ENCODE results near the gene SLC2A10. TPM values are rescaled to one million over a fixed set of nuclear protein-coding genes. Genes with fewer than 3 reads are reported as not detected.

Gene SLC2A10
- total RNA-seq, 1 donor from 2014 or later, result 5.4 TPM

DNA sequence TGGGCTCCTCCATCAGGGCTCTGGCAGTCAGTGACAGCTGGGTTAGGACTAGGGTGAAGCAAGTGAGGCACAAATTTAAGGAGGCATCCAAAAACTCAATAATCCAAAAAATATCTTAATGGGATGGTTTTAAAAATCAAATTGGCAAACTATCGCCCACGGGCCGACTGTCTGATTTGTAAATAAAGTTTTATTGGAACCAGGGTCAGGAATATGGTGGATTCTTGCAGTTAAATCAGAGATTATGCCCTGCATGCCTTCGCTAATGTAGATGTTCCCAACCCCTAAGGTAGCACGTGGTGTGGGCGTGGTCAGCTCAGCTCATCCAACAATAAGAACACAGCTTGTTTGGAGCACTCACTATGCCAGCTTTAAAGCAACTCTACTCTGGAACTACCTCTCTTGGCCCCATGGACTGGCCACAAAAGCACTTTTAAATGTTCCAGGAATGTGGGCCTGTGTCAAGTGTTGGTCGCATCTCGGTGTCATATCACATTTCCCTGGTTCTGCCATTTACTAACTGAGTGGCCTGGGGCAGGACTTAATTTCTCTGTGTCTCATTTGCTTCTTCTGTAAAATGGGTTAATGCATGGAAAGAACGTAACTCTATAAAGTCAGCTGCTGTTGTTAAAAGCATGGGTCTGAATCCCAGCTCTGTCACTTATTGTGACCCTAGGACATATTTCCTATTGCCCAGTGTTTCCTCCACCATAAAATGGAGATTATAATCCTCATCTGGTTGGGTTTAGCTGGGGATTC lies 27.2 kb upstream of the SLC2A10 start:
- no peak for DNase-seq (ENCODE audit: low read depth in 2 of 2)

DNA sequence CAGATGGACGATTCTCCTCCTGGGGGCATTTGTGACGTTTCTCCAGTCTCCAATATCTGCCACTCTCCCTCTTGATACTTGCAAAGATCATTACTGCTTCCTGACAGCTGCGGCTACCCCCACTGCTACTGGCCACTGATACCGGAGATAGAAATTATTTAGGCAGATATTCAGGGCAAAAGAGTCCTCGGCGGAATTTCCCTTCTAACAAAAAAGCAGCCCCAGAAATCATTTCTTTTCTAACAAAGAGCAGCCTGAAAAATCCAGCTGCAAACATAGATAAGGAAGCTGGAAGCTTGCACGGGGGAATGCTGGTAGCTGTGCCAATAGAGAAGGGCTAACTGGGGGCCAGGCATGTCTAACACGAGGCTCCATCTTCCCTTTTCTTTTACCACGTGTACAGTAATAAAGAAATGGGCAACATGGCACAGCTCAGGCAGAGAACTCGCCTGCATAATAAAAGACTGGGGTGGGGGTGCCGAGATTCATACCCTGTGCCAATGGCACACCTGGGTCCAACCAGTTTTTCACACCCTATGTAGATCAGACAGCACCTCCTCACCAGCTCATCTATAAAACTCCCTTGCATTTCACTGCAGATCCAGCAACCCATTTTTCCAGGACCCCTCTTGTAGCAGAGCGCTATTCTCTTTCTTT lies 26.3 kb upstream of the SLC2A10 start:
- DNase-seq (ENCODE audit: low read depth in 2 of 2), result peak; percentile 22 to 35

DNA sequence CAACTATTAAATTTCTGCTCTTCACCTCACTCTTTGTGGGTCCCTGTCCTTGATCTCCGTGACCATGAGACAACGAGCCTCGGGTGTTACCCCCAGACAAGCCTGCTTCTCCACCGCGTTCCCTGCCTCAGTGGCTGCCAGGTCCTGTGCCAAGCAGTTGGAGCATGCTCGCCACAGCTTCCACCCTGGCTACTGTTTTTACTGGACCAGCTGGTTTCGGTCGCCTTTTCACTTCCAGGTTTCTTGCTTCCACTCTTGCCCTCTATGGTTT lies 25.8 kb upstream of the SLC2A10 start:
- no peak for DNase-seq (ENCODE audit: low read depth in 2 of 2)

DNA sequence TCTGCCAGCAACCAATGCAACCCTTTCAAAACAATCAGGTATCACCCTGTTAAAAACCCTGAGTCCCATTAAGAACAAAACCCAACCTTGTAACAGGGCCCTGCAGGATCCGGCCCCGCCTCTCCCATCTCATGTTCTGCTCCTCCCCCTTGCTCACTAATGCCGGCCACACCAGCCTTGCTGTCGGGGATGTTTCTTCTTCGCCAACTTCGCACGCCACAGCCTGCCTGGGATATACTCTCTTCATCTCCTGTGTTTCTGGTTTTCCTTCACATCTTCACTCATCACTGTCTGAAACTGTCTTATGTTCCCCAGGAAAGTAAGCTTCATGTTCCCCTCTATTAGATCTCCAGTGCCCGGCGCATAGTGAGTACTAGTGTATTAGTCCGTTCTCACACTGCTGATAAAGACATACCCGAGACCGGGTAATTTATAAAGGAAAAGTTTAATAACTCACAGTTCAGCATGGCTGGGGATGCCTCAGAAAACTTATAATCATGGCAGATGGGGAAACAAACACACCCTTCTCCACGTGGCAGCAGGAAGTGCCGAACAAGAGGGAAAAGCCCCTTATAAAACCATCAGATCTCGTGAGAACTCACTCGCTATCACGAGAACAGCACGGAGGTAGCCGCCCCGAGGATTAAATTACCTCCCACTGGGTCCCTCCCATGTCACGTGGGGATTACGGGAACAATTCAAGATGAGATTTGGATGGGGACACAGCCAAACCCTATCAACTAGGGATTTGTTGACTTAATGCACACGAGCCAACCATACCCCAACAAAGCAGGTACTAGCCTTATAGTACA lies 25.3 kb upstream of the SLC2A10 start:
- peak in 1 of 2 donors; percentile 12 for DNase-seq (ENCODE audit: low read depth in 2 of 2)

DNA sequence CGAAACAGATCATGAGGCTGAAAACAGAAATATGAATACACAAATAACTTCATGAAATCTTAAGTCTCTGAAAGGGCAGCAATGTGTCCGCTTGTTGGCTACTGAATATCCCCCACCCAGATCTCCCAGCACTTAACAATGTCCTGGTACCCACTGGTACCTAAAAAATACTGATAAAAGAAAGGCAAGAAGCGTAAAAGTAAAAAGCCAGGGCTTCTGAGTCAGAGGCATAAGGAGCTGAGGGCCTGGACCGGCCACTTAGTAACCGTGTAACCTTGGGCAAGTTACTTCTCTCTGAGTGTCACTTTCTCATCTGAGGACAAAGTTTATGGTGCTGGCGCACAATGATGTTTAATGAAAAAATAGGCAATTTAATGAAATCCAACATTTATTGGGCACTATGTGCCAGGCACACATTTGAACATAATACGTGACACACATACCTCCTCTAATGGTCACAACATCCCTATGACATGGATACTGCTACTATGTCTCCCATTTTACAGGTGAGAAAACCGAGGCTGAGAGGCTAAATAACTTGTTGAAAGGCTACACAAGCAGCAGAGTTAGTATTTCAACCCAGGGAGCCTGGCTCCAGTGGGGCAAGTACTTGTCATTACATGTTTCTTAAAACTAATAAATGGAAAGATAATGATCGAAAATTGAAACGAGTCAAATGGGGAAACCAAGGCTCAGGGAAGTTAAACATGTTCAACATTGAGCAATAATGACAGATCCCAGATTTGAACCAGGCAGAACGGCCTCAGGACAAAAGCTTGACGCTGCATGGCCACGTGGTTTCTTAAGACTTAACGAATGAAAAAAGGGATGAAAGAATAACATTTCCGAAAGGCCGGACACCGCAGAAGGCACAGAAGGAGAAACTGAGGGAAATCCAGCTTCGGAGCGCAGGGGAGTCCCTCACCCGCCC lies 21.0 kb upstream of the SLC2A10 start:
- DNase-seq (ENCODE audit: low read depth in 2 of 2), result peak in 1 of 2 donors; percentile 19

DNA sequence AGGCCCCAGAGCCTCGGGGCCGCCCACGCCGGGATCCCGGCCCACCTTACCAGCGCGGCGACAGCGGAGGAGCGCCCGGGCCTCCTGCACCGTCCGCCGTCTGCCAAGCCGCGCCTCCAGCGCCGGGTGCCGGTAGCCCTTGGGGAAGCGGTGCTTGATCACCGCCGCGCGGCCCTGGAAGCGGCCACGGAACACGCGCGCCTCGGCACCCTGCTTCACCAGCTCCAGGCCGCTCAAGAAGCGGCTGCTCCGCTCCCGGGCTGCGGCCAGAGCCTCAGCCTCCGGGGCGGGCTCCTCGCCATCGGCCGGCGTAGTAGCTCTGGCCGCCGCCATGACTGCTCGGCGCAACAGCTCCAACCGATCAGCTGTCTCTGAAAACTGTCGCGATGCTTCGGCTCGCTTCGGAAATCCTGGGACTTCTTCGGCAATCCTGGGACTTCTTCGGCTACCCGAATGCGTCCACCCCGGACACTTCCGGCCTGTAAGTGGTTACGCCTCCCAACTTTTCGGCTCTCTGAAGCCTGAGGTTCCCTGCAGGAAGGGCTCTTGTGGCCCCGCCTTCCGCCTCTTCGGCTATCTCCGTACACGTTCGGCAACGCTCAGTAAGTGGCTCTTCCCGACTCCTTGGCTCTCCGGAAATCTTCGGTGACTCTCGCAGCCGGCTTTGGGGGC lies 20.2 kb upstream of the SLC2A10 start, which contains the start of gene TP53RK:
TSS of gene TP53RK (minus strand) at position 363 of the 672 bp plus-strand sequence. CDS start at position 333, 30 bp downstream.
- peak in 1 of 2 donors; percentile 98 for DNase-seq (ENCODE audit: low read depth in 2 of 2)

DNA sequence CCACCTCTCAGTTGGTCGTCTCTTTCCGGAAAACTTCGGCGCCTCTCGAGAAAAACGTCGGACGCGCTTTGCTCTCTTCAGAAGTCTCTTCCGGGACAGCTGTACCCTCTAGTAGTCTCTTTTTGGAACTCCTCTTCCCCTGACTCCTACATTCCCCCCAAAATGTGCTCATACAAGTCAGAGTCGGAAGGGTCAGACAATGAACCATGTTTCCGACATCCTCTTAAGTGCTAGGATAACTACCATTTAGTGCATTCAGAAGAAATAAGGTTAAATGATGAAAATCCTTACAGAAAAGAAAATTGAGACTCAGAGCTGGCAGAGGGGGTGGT lies 19.7 kb upstream of the SLC2A10 start:
- no peak for DNase-seq (ENCODE audit: low read depth in 2 of 2)

DNA sequence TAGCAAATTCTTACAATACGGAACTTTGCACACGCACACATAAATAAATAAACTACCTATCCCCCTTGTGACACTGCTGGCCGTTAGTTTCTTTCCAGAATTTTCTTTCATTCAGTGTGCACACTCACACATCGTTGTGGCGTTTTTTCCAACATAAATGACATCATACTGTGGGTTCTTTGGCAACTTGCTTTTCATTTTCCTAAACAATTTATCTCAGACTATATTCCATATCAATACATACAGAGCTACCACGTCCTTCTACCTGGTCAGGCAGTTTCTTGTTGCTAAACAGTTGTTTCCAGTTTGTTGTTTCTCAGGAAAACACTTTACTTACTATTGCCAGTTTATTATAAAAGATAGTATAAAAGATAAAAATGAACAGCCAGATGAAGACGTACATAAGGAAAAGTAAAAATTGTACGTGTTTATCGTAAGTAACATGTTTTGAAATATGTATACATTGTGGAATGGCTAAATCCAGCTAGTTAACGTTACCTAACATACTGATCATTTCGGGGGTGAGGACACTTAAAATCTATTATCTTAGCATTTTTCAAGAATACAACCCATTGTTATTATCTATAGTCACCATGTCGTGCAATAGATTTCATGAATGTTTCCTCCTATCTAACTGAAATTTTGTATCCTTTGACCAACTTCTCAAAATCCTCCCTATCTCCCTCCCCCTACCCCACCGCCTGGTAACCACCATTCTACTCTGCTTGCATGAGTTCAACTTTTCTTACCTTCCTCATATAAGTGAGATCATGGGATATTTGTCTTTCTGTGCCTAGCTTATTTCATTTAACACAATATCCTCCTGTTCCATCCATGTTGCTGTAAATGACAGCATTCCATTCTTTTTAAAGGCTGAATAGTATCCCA lies 19.0 kb upstream of the SLC2A10 start:
- peak; percentile 22 to 25 for DNase-seq (ENCODE audit: low read depth in 2 of 2)

DNA sequence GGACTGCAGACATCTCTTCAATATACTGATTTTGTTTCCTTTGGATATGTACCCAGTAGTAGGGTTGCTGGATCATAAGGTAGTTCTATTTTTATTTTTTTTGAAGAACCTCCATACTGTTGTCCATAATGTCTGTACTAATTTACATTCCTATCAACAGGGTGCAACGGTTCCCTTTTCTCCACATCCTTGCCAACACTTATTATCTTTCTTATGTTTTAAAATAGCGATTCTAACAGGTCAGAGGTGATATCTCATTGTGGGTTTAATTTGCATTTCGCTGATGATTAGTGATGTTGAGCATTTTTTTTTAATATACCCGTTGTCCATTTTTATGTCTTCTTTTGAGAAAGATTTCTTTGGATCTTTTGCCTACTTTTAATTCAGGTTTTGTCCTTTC lies 18.3 kb upstream of the SLC2A10 start:
- no peak for DNase-seq (ENCODE audit: low read depth in 2 of 2)

DNA sequence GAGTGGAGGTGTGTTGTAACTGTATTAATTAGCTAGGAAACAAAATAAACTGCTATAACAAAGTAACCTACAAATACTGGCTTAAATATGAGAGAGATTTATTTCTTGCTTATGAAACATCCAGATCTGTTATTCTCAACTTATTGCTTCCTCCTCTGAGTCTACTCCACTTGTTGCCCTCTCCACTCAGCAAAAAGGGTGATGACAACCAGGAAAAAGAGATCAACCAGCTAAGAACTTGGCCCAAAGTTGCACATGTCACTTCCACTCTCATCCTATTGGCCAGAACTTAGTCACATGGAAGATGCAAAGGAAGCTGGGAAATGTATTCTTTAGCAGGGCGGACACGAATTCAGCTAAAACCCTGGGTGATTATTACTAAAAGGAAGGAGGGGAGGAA lies 15.0 kb upstream of the SLC2A10 start:
- DNase-seq (ENCODE audit: low read depth in 2 of 2), result peak; percentile 25 to 45

DNA sequence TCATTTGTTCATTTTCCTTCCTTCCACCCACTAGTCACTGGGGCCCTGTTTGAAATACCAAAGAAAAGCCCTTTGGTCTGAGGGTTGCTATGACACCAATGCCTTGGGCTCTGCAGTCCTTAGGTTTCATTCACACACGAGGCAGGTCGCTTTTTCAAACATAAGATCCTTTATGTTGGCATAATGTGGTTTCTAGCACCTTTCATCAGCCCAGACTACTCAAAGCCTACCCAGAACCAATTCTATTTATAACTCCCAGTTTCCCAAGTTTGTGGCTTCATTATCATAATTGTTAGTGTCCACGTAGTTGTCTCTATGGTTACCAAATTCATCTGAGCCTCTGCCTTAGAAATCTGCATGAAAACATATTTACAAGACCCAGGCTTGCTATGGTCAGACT lies 13.6 kb upstream of the SLC2A10 start:
- DNase-seq (ENCODE audit: low read depth in 2 of 2), result no peak

DNA sequence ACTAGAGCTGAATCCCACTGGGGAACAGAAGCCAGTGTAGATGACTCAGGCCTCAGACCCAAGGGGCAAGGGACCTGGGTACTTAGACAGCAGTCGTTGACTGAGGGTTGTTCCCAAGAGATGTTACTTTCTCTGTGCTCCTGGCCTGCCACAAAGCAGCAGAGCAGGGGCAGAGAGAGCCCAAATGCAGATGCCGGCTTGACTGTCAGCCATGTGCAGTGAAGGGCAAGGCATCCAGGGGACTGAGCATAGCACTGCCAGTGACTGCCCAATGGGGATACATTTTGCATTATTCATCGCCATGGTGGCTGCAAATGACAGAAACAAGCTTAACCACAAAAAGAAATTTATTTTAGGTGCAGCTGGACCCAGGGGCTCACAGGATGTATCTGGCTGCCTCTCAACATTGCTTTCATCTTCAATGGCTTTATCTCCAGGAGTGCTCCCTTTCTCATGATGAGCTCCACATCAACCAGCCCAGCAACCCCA lies 12.6 kb upstream of the SLC2A10 start:
- DNase-seq (ENCODE audit: low read depth in 2 of 2), result no peak

DNA sequence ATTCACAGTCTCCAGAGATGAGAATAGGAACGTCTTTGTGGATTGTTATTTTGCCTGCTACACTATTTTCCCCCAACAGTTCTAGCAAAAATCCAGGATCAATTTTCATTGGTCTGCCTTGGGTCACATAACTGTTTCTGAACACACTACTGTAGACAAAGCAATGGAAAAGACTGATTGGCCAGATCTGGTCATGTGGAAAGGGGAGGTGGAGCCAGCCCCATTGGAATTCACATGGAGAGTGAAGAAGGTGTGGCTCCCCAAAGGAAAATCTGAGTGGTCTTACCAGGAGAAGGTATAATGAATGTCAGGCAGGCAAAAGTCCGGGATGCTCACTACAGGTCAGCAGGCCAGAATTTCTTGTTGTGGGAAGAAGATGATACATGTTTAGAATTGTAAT lies 10.7 kb upstream of the SLC2A10 start:
- no peak for DNase-seq (ENCODE audit: low read depth in 2 of 2)

DNA sequence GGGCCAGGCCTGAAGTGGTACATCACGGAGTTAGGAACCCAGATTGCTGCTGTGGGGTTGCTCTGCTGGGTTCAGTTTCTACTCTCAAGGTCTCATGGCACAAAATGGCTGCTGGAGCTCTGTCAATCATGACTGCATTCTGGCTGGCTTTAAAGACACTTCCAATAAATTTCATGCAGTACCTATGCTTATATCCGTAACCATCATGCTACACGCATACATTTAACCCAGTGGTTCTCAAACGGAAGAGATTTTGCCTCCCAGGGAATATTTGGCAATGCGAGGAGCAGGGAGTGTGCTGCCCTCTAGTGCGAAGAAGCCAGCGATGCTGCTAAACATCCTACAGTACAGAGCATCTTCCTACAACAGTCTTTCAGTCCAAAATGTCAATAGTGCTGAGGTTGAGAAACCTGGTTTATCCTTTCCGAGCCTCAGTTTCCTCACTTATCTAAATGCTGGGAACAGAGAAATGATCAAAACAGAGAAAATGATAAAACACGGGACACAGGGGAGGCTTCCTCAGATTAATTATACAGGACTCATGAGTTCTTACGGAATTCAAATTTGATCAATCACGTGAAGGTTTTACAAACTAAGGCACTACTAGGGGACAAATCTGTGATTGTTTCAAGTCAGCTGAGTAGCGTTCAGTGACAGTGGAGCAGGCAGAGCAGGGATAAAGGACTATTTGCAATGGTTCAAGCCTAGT lies 9.6 kb upstream of the SLC2A10 start:
- peak in 1 of 2 donors; percentile 26 for DNase-seq (ENCODE audit: low read depth in 2 of 2)

DNA sequence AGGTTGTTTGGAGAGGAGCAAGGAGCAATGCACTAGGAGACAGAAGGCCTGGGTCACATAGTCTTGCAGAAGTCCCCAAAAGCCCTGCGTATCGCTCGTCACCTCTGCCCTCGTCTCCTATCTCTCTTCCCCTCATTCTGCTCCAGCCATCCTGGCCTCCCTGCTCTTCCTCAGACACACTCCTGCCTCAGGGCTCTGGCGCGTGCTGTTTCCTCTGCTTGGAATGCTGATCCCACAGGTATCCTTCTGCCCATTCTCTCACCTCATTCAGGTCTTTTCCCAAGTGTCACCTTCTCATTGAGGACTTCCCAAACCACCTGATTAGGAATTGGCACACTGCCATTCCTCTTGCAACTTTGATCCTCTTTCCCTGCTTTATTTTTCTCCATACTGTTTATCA lies 9.0 kb upstream of the SLC2A10 start:
- DNase-seq (ENCODE audit: low read depth in 2 of 2), result no peak

DNA sequence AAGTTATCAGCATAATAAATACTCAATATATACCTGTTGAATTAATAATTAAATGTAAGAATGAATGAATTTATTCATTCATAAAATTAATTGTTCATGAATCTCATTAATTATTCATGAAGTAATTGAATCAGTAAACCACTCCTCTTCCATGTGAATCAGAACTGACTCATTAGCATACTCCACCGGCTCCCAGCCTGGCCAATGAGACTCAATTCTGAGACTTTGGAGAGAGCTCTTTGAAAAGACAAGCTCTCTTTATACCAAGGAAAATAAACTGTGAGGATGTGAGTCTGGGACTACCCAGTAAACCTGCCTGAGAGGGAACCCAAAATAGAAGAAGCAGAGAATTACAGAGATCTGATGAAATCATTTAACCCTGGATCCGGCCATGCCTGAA lies 8.4 kb upstream of the SLC2A10 start:
- DNase-seq (ENCODE audit: low read depth in 2 of 2), result no peak

DNA sequence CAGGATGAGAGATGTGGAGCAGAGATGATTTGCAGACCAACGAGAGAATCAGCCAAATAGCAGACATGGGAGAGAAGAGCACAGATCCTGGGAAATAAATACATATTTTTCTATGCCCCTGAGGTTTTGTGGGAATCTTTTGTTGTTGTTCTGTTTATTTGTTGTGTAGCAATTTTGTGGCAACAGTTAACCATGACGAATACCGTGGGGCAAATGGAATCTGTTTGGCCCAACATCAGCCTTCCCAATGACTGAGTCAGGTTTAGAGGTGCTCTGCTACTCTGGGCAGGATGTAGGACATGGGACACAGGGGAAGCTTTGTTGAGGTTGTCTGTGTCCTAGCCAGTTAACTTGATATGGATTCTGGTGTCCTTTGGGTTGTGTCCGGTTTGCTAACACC lies 7.9 kb upstream of the SLC2A10 start:
- no peak for DNase-seq (ENCODE audit: low read depth in 2 of 2)

DNA sequence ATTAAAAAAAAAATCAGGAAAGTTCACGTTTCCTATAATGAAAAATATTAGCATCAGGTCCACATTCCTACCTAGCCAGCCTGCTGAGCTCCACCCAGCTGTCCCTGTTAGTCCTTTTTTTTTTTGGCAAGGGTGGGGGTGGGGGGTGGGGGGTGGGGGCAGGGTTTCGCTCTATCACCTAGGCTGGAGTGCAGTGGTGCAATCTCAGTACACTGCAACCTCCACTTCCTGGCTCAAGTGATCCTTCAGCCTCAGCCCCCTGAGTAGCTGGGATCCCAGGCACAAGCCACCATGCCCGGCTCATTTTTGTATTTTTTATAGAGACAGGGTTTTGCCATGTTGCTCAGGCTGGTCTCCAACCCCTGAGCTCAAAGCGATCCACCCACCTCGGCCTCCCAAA lies 7.5 kb upstream of the SLC2A10 start:
- no peak for DNase-seq (ENCODE audit: low read depth in 2 of 2)

Data from dermis microvascular lymphatic vessel endothelial cell (primary cell).